A172 (cell line): ENCODE results near the gene FRMD4A. TPM values are rescaled to one million over a fixed set of nuclear protein-coding genes. Genes with fewer than 3 reads are reported as not detected.
"Not testable (repeated sequence)": the region's sequence is repeated elsewhere in the genome, so short reads cannot be mapped to it uniquely, and the experiment has no call there.

Experiments used
- DNase-seq: peaks from one replicate; pipeline ENCODE4 v3.0.0-alpha.2; 2015; ENCODE audit warnings: low spot score
- total RNA-seq: library from RNA; depleted of rRNA; stranded (reverse); fragments of >200 nt; shearing (Covaris generic); gene quantifications from 2 replicates; pipeline ENCODE4 v1.2.3, GENCODE V29; 2014

The FRMD4A gene
- total RNA-seq, 1 experiment from 2014 or later: 24.1 TPM

DNA sequence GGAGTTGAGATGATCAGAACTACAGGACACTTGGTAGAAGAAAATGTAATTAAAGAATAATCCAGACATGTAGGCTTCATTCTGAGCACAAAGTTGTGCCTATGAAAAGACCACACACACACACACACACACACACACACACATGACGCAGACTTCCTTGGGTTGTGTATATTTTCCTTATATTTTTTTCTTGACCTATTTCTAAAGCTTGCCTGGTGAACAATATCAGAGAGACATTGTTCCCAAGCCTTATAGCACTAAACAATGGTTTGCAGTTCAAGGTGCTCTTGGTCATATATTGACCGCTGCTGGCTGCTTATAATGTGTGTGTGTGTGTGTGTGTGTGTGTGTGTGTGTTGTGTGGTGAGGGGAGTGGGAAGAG is 541.3 kb downstream of the FRMD4A start:
- DNase-seq: no peak

DNA sequence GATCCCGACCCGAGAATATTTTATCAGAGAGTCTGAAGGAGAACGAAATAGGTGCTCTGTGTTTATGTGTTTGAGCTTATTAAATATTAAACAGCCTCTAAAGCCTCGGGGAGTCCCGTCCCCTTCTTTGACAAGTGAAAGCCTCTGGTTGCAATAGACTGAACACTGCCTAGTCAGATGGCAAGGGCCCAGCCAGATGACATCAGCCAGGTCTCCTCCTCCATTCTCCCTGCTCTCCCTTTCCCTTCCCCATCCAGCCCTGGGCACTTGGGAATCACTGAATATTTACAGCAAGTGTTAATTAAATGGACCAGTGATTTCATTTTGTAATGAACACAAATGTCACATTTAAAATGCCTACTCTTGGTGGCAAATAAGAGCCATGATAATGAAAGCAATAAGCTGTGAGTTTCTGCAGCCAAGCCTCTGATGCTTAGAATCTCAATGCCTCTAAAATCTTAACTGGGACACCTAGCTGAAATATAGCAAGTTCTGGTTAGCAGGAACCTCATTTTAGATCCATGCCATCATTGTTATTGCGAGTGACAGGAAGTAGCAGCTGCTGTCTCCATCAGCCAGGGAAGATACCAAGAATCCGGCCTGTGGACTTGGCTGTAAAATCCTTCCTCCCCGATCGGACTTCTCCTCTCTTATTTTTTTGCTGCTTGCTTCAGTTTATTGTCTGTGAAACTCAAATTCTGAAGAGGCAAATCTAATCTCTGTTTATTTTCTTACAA is 541.8 kb downstream of the FRMD4A start:
- DNase-seq: peak; percentile 69

GRCh38 chr10:13788320-13788600 is 542.5 kb downstream of the FRMD4A start:
- DNase-seq: peak; percentile 27

- peak; percentile 96 for DNase-seq
Measured at GRCh38 chr10:13787015-13787421, 543.7 kb downstream of the FRMD4A start.

- no peak for DNase-seq
Measured at GRCh38 chr10:13784067-13784466, 546.7 kb downstream of the FRMD4A start.

DNA sequence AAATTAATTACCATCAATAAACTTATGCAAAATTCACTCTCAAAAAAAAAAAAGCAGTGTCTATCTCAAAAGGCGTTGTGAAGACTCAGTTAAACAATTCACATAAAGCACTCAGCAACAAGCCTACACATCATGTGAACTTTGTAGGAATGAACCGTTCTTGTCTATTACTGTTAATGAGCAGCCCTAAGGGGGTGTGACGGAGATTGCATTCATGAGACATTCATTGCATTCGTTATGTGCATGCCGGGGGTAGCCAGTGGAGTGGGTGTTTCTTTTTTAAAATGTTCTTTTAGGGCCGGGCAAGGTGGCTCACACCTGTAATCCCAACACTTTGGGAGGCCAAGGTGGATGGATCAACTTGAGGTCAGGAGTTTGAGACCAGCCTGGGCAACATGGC is 551.0 kb downstream of the FRMD4A start:
- DNase-seq: no peak

DNA sequence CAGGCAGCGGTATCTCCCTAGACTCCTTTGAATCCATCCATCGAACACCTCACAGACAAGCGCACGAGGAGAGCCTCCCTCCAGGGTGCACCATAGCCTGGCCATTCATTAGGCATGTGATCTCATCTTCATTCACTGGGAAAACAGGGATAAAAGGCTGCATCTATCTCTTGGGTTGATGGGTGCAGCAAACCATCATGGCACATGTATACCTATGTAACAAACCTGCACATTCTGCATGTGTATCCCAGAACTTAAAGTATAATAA is 552.1 kb downstream of the FRMD4A start:
- DNase-seq: not testable (repeated sequence)

GRCh38 chr10:13776861-13777311 is 553.8 kb downstream of the FRMD4A start:
- DNase-seq: peak; percentile 68

DNA sequence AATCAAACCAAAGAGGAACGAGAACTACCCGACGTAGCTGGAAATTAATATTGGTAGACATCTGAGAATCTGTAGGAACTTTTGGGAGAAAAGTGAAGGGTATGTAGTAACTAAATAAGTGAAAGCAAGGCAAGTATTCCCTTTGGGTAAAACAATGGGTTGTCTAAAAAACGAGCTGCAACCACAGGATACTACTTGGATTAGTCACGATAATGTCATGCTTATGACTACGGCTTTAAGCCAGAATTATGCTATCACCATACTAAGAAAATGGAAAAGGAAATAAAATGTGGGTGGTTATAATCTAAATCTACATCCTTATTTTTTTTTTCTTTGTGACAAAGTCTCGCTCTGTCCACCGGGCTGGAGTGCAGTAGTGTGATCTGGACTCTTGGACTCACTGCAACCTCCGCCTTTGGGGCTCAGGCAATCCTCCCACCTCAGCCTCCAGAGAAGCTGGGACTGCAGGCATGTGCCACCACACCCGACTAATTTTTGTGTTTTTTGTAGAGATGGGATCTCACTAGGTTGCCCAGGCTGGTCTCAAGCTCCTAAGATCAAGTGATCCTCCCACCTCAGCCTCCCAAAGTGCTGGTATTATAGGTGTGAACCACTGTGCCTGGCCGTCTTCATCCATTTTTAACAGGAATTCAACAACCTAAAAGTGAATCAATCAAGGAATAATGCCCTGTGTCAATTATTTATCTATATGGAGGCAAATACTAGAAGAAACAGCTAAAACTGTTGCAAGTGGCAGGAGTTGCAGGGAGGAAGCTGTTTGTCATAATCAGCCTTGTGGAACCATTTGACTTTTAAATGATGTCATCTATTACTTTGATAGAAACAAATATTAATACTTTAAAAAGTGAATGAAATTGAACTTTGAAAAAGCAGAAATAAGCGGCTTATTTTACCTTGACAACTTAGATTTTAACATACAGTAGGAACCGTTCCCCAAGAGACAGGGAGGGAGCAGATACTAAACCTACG is 554.6 kb downstream of the FRMD4A start:
- peak; percentile 76 for DNase-seq

- no peak for DNase-seq
Measured at GRCh38 chr10:13774303-13774893, 556.3 kb downstream of the FRMD4A start.

DNA sequence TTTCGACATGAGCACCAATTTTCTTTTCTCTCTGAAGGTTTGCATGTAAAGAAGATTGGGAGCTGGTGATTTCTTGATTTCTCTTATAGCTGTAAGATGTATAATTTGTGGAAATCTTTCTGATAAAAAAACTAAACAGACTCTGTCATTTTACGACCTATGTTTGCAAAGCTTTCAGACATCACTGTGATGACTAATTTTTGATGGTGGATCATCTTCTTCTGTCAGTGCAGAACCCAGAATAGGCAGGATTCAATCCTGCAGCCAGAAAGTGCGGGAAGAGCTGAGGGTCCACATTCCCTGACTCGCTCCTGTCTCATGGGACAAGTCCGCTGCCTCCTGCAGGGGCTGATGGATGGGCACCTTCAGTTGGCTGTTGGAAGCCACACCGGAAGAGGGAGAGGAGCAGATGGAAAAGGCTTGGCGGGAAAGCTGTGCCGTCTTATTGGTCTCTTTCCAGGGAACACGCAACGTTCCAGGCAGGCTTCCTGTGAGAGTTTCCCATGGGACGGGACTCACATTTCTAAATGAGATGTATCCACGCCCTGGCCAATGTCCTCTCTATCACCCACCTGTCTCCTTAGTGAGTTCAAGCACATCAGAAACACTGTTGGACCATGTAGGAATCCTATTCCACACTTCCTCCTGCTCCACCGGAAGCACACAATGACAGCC is 557.1 kb downstream of the FRMD4A start:
- DNase-seq: no peak

DNA sequence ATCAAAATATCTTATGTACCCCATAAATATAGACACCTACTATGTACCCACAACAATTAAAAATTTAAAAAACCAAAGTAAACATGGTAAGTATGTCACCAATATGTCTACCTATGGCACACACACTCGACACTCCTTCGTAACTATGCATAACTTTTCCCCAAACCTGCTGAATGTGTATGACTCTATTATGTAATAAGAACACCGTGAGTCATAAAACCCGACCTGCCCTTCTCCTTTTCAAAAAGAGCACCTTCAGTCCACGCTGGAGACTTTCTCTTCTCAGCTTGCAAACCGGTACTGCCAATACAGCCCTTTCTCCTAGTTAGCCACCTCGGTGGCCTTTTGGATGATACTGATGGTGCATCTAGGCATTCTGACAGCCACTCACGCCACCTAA is 557.7 kb downstream of the FRMD4A start:
- no peak for DNase-seq

DNA sequence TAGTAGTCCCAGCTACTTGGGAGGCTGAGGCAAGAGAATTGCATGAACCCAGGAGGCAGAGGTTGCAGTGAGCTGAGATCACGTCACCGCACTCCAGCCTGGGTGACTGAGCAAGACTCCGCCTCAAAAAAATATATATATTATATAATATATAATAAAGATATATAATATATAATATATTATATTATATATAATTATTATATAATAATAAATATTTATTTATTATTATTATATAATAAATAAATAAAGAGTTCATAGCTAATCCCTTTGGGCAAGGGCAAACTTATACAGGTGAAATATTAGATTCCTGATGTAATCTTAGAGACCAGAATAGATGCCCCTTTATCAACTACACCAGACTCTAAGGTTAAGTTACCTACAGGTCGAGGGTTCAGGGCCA is 558.7 kb downstream of the FRMD4A start:
- no peak for DNase-seq

- DNase-seq: no peak
Measured at GRCh38 chr10:13770760-13771493, 559.8 kb downstream of the FRMD4A start.

DNA sequence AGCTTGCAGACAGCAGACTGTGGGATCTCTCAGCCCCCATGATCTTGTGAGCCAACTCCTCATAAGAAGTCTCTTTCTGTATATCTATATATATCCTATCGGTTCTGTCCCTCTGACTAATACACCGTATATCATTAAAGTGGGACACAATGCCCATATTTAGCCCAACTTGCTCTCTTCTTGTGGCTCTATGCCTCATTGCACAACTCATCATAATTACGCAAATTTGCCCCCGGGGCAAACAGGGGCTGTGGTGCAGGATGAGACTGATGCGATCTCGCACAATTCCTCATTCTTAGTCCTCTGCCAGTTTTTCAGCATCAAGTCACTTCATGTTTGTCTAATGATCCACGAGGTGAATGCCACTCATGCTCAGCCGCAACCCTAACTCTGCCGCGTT is 560.8 kb downstream of the FRMD4A start:
- DNase-seq: peak; percentile 44

GRCh38 chr10:13767676-13768178 is 563.0 kb downstream of the FRMD4A start:
- no peak for DNase-seq

- DNase-seq: not testable (repeated sequence)
Measured at GRCh38 chr10:13767148-13767547, 563.6 kb downstream of the FRMD4A start.

DNA sequence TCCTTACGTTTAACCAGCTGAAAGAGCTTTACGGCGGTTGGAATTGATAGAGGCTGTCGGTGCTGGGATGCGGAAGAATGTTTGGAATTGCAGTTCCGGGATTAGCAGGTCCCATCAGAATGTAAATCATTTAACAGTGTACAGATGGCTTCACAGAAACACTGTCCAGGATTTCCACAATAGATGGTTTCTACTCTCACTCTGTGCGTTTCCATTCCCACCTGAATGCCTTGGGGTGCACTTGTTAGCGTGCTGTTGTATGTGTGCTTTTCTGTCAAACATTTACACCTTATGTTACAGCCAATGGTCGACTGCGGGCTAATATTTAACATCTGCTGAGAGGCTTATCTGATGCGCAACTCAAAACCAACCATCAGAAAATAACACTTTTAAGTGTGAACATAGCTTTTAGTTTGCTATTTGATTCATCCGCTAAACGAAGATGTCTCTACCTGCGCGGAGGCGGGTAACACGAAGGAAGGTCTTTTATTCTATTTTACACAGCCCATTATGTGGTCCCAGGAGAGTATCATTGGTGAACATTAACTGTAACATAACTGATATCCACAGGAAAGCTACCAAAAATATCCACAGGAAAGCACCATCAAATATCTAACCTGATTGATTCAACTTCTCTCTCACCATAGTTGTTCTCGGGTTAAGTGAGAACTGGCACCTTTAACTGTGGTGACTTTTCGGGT is 564.9 kb downstream of the FRMD4A start:
- no peak for DNase-seq

- no peak for DNase-seq
Measured at GRCh38 chr10:13761490-13762091, 569.1 kb downstream of the FRMD4A start.

DNA sequence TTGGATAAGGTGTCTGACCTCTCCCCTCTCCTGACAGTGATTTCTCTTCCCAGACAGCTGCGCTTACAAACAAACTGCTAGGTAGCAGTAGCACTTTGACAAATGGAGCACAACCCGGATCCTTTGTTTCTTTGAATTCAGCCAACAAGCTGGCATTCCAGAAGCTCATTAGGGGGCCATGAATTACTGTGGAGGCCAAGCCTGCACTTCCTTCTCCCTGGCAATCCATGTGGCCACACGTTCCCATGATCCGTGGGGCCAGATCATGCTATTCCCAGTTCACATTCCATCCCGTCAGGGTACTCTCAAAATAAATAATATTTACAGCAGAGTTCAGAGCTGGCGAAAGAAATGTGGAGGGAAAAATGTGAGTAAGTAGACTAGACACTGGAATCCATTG is 571.6 kb downstream of the FRMD4A start:
- no peak for DNase-seq
